PC-3 (cell line): ENCODE measurements around the gene ZC2HC1C. TPM values are rescaled to one million over a fixed set of nuclear protein-coding genes. Genes with fewer than 3 reads are reported as not detected.

Experiments used
- ATAC-seq: fragments of 200-7000 bp; cut with Tn5 transposase; 2 replicates; pipeline ENCODE4 v1.9.1; 2020; ENCODE audit warnings: mild to moderate bottlenecking, moderate library complexity
- BruUV-seq: library from RNA; stranded (reverse); fragments of 400-500 nt; replicated peaks from 2 replicates; lab custom pipeline; 2021; lab: Mats Ljungman, UMichigan
- CTCF ChIA-PET: fragments of 300-600 bp; sonication (Branson Sonifier 250); formaldehyde crosslinking; loops from one replicate; lab custom pipeline; 2022; ENCODE audit warnings: antibody characterized with exemption; lab: Charles Lee
- POLR2A ChIA-PET: fragments of 300-600 bp; sonication (Branson Sonifier 250); formaldehyde crosslinking; loops from one replicate; lab custom pipeline; 2022; ENCODE audit warnings: antibody characterized with exemption; ENCODE audit not compliant: unreplicated experiment; lab: Charles Lee
- DNase-seq: peaks from one replicate; pipeline ENCODE4 v3.0.0-alpha.2; 2015
- H2AFZ ChIP-seq: fragments of 300-600 bp; sonication (generic); 2 replicates; pipeline ENCODE4 v1.6.0; 2016; ENCODE audit warnings: antibody characterized with exemption, low read length
- H3F3A ChIP-seq: fragments of 300-600 bp; sonication (generic); one replicate; pipeline ENCODE4 v1.6.0; 2017; ENCODE audit warnings: antibody characterized with exemption, low read length, control low read depth, mild to moderate bottlenecking; ENCODE audit not compliant: unreplicated experiment
- H3K27ac ChIP-seq: fragments of 300-600 bp; sonication (generic); 2 replicates; pipeline ENCODE4 v1.5.1; 2016; ENCODE audit warnings: mild to moderate bottlenecking, low read length
- H3K27me3 ChIP-seq: fragments of 300-600 bp; sonication (generic); 2 replicates; pipeline ENCODE4 v1.6.1; 2016; ENCODE audit warnings: low read length, mixed read lengths
- H3K36me3 ChIP-seq: fragments of 300-600 bp; sonication (generic); 2 replicates; pipeline ENCODE4 v1.6.1; 2016; ENCODE audit warnings: low read depth, mixed run types, low read length, mixed read lengths
- H3K4me1 ChIP-seq: fragments of 300-600 bp; sonication (generic); 2 replicates; pipeline ENCODE4 v1.5.1; 2016; ENCODE audit warnings: low read length; ENCODE audit not compliant: insufficient read depth
- H3K4me2 ChIP-seq: fragments of 300-600 bp; sonication (generic); 2 replicates; pipeline ENCODE4 v1.6.0; 2016; ENCODE audit warnings: low read length
- H3K4me3 ChIP-seq: fragments of 300-600 bp; sonication (generic); 2 replicates; pipeline ENCODE4 v1.5.1; 2016; ENCODE audit warnings: mild to moderate bottlenecking, low read length, mixed read lengths
- H3K79me2 ChIP-seq: fragments of 300-600 bp; sonication (generic); 2 replicates; pipeline ENCODE4 v1.6.1; 2017; ENCODE audit warnings: low read length, mixed read lengths
- H3K9ac ChIP-seq: fragments of 300-600 bp; sonication (generic); 2 replicates; pipeline ENCODE4 v1.6.0; 2016; ENCODE audit warnings: mild to moderate bottlenecking, low read length
- H3K9me2 ChIP-seq: fragments of 300-600 bp; sonication (generic); replicated peaks from 2 replicates; pipeline ENCODE4 v1.6.1; 2016; ENCODE audit warnings: mixed run types, low read length, mixed read lengths
- H3K9me3 ChIP-seq: fragments of 300-600 bp; sonication (generic); 2 replicates; pipeline ENCODE4 v1.6.1; 2016; ENCODE audit warnings: low read length, mixed read lengths
- H4K20me1 ChIP-seq: fragments of 300-600 bp; sonication (generic); 2 replicates; pipeline ENCODE4 v1.6.1; 2016; ENCODE audit warnings: low read length, mixed read lengths
- CTCF ChIP-seq: fragments of 300-600 bp; sonication (generic); conservative IDR thresholded peaks from 2 replicates; pipeline ENCODE4 v1.5.1; 2017; ENCODE audit warnings: antibody characterized with exemption, low read depth, mild to moderate bottlenecking, low read length
- EZH2 ChIP-seq: fragments of 300-600 bp; sonication (generic); IDR thresholded peaks from one replicate; pipeline ENCODE4 v1.6.1; 2017; ENCODE audit warnings: antibody characterized with exemption, mild to moderate bottlenecking, low read length; ENCODE audit not compliant: unreplicated experiment
- EZH2phosphoT487 ChIP-seq: fragments of 300-600 bp; sonication (generic); IDR thresholded peaks from 2 replicates; pipeline ENCODE4 v1.6.1; 2018; ENCODE audit warnings: mild to moderate bottlenecking, antibody characterized with exemption, low read length, borderline replicate concordance
- intact Hi-C: fragments of 100-400 bp; cut with micrococcal nuclease; formaldehyde crosslinking; loops from 2 replicates; pipeline ENCODE4 v1.9.0; 2023
- total RNA-seq: library from RNA; depleted of rRNA; stranded (reverse); fragments of >200 nt; gene quantifications from 2 replicates; pipeline ENCODE4 v1.2.3, GENCODE V29; 2014

ZC2HC1C gene
- total RNA-seq, 1 experiment from 2014 or later = 3.4 TPM

- DNase-seq = no peak
- no peaks in the 10 kb centered on the region for H3K27me3 ChIP-seq
- H3K4me3 ChIP-seq = no peak overlapping the region
- no peaks in the 10 kb centered on the region for H3K9me2 ChIP-seq
- ATAC-seq = no peak
- H3K36me3 ChIP-seq = peaks cover 21% of the 10 kb centered on the region; the same call in 1 of the 2 replicates
- no peak for TF ChIP-seq EZH2phosphoT487
- H3K4me1 ChIP-seq = no peaks in the 10 kb centered on the region
- CTCF ChIA-PET = no interaction called here
- no peaks in the 10 kb centered on the region for H3F3A ChIP-seq
- no peak overlapping the region for H3K4me2 ChIP-seq
- H3K79me2 ChIP-seq = no peaks in the 10 kb centered on the region
- POLR2A ChIA-PET = no interaction called here
- no peaks in the 10 kb centered on the region for H3K9me3 ChIP-seq
- H4K20me1 ChIP-seq = no peaks in the 10 kb centered on the region
- no TSS peak for BruUV-seq
- no peak overlapping the region for H2AFZ ChIP-seq
- H3K27ac ChIP-seq = no peak overlapping the region
- intact Hi-C loops = no loop called here
- H3K9ac ChIP-seq = no peak overlapping the region
These were observed 21.8 kb downstream of the ZC2HC1C start for GRCh38 chr14:75091251-75091650.

GRCh38 chr14:75092698-75093097, 23.3 kb downstream of the ZC2HC1C start:
- no peak for DNase-seq
- Histone ChIP-seq H3K9me2 (no peaks in the 10 kb centered on the region), H3F3A (no peaks in the 10 kb centered on the region), H4K20me1 (no peaks in the 10 kb centered on the region), H3K4me1 (no peaks in the 10 kb centered on the region), H3K9me3 (no peaks in the 10 kb centered on the region), H3K4me2 (no peak overlapping the region), H3K27me3 (no peaks in the 10 kb centered on the region), H2AFZ (no peak overlapping the region), H3K36me3 (peaks cover 12% of the 10 kb centered on the region; the same call in 1 of the 2 replicates), H3K79me2 (no peaks in the 10 kb centered on the region), H3K4me3 (no peak overlapping the region), H3K9ac (no peak overlapping the region), H3K27ac (no peak overlapping the region)
- POLR2A ChIA-PET = no interaction called here
- ATAC-seq = no peak
- CTCF ChIA-PET = no interaction called here
- TF ChIP-seq CTCF = no peak
- no peak for TF ChIP-seq EZH2
- no peak for TF ChIP-seq EZH2phosphoT487
- no TSS peak for BruUV-seq
- intact Hi-C loops = no loop called here

GRCh38 chr14:75094896-75095295, 25.5 kb downstream of the ZC2HC1C start:
- H3K9me2 ChIP-seq = no peaks in the 10 kb centered on the region
- no peaks in the 10 kb centered on the region for H4K20me1 ChIP-seq
- no peaks in the 10 kb centered on the region for H3K27me3 ChIP-seq
- BruUV-seq = no TSS peak
- intact Hi-C loops = no loop called here
- H3K36me3 ChIP-seq = peaks cover 4% of the 10 kb centered on the region; the same call in 1 of the 2 replicates
- no peaks in the 10 kb centered on the region for H3F3A ChIP-seq
- H3K9ac ChIP-seq = no peak overlapping the region
- H3K9me3 ChIP-seq = no peaks in the 10 kb centered on the region
- no peak overlapping the region for H3K27ac ChIP-seq
- H3K4me3 ChIP-seq = no peak overlapping the region
- ATAC-seq (no peak), DNase-seq (no peak)
- H3K79me2 ChIP-seq = no peaks in the 10 kb centered on the region
- H2AFZ ChIP-seq = no peak overlapping the region
- TF ChIP-seq EZH2phosphoT487 (no peak), EZH2 (no peak), CTCF (no peak)
- ChIA-PET POLR2A (no interaction called here), CTCF (no interaction called here)
- no peak overlapping the region for H3K4me2 ChIP-seq
- no peaks in the 10 kb centered on the region for H3K4me1 ChIP-seq
